DMS79 (cell line): ENCODE results near the gene TRANK1.

ENCODE experiments used
- DNase-seq: peaks from one replicate; lab custom pipeline; 2025; lab: John Stamatoyannopoulos, UW

Gene TRANK1

GRCh38 chr3:36846406-36846805 is 98.4 kb downstream of the TRANK1 start:
- DNase-seq, result no peak

- DNase-seq, result no peak
Measured at GRCh38 chr3:36843065-36844051, 101.5 kb downstream of the TRANK1 start.

GRCh38 chr3:36842275-36842674 is 102.6 kb downstream of the TRANK1 start:
- no peak for DNase-seq

- DNase-seq, result no peak
Measured at GRCh38 chr3:36840453-36840921, 104.4 kb downstream of the TRANK1 start.

DNA sequence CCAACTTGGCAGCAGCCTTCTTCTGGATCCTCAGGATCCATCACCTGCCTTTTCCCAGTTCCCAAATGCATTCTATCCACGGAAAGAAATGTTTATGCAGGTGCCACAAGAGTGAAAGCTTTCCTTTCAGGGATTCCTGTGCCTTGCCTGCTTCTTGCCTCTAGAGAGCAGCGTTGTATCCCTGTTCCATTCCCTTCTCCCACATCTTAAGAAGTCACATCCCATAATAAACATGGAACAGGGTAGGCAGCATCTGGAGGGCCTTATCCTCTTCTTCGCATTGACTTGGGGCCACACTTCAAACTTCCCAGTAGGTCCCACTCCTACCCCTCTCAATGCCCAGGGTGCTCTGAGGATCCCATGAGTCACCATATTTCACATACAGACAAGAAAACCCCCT is 107.8 kb downstream of the TRANK1 start:
- DNase-seq, result no peak

DNA sequence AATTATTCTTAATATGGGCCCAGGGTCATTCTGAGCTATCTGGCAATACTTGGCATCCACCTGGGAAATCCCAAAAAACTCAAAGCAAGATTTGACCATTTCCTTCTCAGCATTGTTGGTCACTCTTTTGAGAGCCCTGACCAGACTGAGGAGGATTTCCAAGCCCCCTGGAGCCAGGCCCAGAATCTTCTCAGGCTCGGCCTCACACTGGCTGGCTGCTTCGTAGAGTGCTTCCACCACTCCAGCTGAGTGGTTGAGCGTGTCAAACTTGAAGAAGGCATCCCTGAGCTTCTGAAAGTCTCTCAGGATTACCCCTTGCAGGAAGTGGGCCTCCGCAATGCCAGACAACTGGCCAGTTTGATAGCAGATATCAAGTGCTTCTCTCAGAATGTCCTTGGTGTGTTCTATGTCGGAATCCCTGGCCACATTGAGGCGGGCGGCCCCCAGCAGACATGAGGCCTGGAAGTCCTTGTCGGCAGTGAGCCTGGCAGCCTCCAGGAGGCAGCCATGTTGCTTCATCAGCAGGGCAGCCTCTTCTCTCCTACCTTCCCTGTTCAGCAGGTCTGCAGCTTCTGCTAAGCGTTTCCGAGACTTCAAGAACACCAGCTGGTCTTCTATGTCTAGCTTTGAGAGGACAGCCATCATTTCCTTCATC is 111.6 kb downstream of the TRANK1 start:
- no peak for DNase-seq

GRCh38 chr3:36832406-36832805 is 112.4 kb downstream of the TRANK1 start:
- DNase-seq, result no peak

- no peak for DNase-seq
Measured at GRCh38 chr3:36827133-36827532, 117.7 kb downstream of the TRANK1 start.

DNA sequence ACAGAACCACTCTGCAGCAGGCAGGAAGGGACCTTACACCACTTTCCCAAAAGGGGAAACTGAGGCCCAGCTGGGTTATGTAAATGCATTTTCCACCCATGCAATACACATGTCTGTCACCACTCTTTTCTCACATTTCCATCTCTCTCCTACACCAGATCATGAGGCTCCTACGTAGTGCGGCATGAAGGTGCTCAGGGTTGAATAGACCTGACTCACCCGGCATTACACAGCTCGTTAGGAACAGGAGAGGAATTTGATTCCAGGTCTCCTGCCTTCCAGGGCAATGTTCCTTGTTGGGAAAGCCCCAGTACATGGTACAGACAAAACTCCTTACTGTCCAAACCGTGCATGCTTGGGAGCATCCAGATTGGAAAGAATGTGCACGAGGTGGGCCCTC is 118.6 kb downstream of the TRANK1 start:
- no peak for DNase-seq

GRCh38 chr3:36824443-36824842 is 120.4 kb downstream of the TRANK1 start:
- no peak for DNase-seq

DNA sequence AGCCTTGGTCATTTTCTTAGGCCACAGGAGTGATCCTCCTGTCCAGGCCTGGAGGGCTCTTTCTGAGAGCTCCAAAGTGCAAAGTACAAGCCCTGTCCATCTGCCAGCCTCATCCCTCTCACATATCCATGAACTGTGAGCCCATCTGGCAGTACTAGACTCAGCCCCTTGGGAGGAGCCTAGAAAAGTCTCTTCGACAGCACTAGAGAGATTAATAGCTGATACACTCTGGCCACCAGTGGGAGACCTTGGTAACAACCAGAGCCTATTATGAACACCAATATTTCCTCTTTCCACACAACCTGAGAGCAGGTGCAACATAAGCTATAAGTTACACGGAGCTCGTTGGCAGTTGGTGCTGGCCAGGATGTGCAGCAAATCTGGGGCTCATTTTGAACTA is 121.0 kb downstream of the TRANK1 start:
- DNase-seq, result no peak

DNA sequence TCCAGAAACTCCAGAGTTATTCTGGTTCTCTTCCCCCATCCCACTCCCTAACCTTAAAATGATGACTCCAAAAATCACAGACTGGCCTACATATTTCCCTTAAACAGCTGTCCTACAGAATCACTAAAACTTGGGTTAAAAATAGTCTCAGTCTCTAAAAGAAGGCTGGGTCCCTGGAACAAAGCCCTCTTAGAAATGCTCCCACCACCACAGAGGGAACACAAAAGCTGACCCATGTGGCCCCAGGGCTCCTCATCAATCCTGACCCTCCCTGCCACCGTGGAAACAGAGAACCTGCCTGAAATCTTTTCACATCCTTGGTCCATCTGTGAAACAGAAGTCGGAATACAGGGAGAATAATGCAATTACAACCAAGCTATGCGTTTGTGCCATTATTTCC is 124.8 kb downstream of the TRANK1 start:
- DNase-seq, result no peak

- DNase-seq, result no peak
Measured at GRCh38 chr3:36817806-36818533, 126.9 kb downstream of the TRANK1 start.

- no peak for DNase-seq
Measured at GRCh38 chr3:36815375-36815774, 129.5 kb downstream of the TRANK1 start.

DNA sequence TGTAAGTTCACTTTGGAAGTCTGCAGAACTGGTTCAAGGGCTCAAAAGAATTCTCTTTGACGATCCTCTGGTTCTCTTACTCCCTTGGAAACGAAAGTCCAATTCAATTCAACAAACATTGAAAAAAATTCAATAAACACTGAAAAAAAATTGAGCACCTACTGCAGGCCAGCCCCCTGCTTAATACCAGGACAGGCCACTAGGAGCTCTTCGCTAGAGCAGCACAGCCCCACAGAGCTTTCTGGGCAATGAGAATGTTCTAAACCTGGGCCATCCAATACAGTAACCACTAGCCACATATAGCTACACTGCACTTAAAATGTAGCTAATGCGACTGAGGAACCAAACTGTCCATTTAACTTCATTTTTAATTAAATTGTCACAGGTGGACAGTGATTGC is 130.1 kb downstream of the TRANK1 start:
- DNase-seq, result no peak

- DNase-seq, result peak; percentile 39
Measured at GRCh38 chr3:36814066-36814717, 130.7 kb downstream of the TRANK1 start.

DNA sequence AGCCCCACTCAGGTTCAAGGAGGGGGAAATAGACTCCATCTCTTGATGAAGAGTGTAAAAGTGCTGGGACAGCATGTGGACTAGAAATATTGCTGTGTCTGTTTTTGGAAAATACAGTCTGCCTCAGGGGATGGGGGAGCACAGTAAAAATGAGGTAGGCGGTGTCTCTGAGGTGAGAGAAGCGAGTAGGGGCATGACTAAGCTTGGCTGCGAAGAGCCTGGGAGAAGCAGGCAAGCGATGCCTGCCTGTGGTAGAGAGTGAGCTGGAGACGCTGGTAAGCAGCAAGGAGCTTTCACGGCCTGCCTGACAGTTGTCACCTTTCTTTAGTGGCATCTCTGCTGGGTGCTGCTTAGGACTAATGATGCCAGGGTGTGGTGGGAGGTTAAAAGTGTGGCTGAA is 131.5 kb downstream of the TRANK1 start:
- DNase-seq, result no peak

DNA sequence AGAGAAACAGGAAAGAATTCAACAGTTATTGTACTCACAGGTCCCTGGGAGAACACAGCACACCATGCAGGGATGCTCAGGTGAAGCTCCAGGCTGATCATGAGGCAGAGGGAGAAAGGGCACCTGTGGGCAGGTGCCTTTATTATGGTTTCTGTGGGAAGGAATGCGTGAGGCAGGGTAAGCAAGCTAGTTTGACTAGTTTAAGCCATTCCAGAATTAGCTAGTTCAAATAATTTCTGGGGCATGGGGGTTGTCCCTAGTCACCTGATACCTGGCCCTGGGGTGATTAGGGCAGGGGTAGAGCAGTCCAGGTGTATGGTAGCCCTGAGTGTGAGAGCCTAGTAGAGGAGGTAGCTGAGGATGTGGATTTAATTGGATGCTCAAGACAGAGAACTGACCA is 132.6 kb downstream of the TRANK1 start:
- no peak for DNase-seq

DNA sequence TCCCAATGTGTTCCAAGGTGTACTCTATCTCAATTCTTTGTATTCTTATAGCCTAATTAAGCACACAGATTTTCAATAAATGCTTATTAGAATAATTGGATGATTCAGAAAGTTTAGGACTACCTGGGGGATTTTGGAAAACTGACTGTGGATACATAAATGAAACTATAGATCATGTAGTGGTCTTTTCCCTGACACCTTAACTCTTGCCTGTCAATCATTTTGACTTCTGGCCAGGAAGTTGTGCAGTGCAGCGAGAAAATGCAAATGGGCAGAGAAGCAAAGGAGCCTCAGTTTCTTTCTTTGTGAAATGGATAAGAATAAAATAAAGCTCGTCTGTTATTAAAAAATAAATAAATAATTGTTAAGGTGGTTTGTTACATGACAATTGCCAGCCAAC is 133.1 kb downstream of the TRANK1 start:
- DNase-seq, result no peak

- DNase-seq, result no peak
Measured at GRCh38 chr3:36804295-36805055, 140.4 kb downstream of the TRANK1 start.

GRCh38 chr3:36803091-36803791 is 141.6 kb downstream of the TRANK1 start:
- no peak for DNase-seq
